ENCODE results near the gene OR51E1.

The OR51E1 gene

GRCh38 chr11:4704054-4704789, 60.4 kb downstream of the OR51E1 start, which contains the start of gene MMP26:
TSS of gene MMP26 (plus strand) at chr11:4704784.
- DNase-seq (ENCODE audit: low spot score), result no peak
- TF ChIP-seq CTCF (IDR thresholded peaks at IDR 0.05; ENCODE audit: borderline replicate concordance, control extremely low read depth, extremely low read depth, insufficient read depth, missing control alignments), result no peak
- in situ Hi-C loops (cut with MboI; ENCODE audit: low sequenced_read_pairs, unreplicated experiment), result no loop called here

- in situ Hi-C loops (cut with MboI; ENCODE audit: low sequenced_read_pairs, unreplicated experiment), result no loop called here
- no peak for TF ChIP-seq CTCF (IDR thresholded peaks at IDR 0.05; ENCODE audit: borderline replicate concordance, control extremely low read depth, extremely low read depth, insufficient read depth, missing control alignments)
- DNase-seq (ENCODE audit: low spot score), result no peak
Observed at GRCh38 chr11:4704790-4705334, 61.1 kb downstream of the OR51E1 start.
